BJ (cell line): ENCODE measurements around the gene SCFD2. TPM values are rescaled to one million over a fixed set of nuclear protein-coding genes. Genes with fewer than 3 reads are reported as not detected.

Experiments
- CTCF ChIA-PET: fragments of 350-600 bp; formaldehyde crosslinking; extraction: SDS; loops from one replicate; lab custom pipeline; 2021; ENCODE audit warnings: antibody characterized with exemption, inconsistent platforms; lab: Yijun Ruan, JAX
- POLR2A ChIA-PET: fragments of 300-600 bp; sonication (Branson Sonifier 250); formaldehyde crosslinking; extraction: SDS; loops from one replicate; lab custom pipeline; 2021; ENCODE audit warnings: antibody characterized with exemption; lab: Charles Lee
- DNase-seq: peaks from one replicate; pipeline ENCODE4 v3.0.0-alpha.2; 2011; ENCODE audit warnings: low read depth
- H3K27me3 ChIP-seq: 2 replicates; pipeline ENCODE4 v1.6.0; 2011; ENCODE audit warnings: low read length; ENCODE audit not compliant: control insufficient read depth, insufficient read depth
- H3K36me3 ChIP-seq: 2 replicates; pipeline ENCODE4 v1.5.1; 2011; ENCODE audit warnings: low read length; ENCODE audit not compliant: control insufficient read depth, insufficient read depth
- H3K4me3 ChIP-seq: 2 replicates; pipeline ENCODE4 v1.5.1; 2011; ENCODE audit warnings: low read depth, mild to moderate bottlenecking, control low read depth, low read length
- polyA plus RNA-seq: library from polyadenylated mRNA; depleted of rRNA; stranded (reverse); fragments of >200 nt; gene quantifications from 2 replicates; pipeline ENCODE4 v1.2.3, GENCODE V29; 2011
- TF ChIP-seq, protein P1 (sequence below): IDR thresholded peaks from 2 replicates; pipeline ENCODE4 v1.5.1; 2011; ENCODE audit warnings: low read depth, mild to moderate bottlenecking, control low read depth, inconsistent platforms, low read length, moderate library complexity; ENCODE audit not compliant: insufficient read depth

Gene SCFD2
- polyA plus RNA-seq, 1 experiment: 17.4 TPM

DNA sequence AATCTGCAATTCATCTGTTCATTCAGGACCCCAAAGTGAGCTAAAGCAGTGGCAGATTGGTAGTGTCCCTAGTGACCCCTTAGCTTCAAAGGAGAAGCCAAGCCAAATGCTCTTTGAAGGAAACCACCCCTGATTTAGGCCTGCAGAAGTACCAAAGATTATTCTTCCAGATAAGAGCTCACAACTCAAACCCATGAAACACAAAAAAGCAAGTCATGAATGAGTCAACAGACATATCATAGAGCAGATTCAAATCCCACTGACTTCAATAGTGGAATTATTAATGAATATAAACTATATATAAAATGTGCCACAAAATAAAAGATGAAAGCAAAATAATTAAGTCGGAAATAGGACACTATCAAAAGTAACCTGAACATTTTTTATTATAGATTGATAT lies 197.6 kb downstream of the SCFD2 start:
- ChIA-PET POLR2A (no interaction called here), CTCF (interaction anchor here (0.7 to 0.9 kb wide), 3 partner anchors 16 to 304 kb away, joined by 3 to 5 read pairs (median 5); no protein-coding TSS in a partner anchor)
- no peaks in the 10 kb centered on the region for H3K36me3 ChIP-seq
- no peaks in the 10 kb centered on the region for H3K27me3 ChIP-seq
- no peak for DNase-seq
- H3K4me3 ChIP-seq: no peak overlapping the region
- TF ChIP-seq, protein P1, sequence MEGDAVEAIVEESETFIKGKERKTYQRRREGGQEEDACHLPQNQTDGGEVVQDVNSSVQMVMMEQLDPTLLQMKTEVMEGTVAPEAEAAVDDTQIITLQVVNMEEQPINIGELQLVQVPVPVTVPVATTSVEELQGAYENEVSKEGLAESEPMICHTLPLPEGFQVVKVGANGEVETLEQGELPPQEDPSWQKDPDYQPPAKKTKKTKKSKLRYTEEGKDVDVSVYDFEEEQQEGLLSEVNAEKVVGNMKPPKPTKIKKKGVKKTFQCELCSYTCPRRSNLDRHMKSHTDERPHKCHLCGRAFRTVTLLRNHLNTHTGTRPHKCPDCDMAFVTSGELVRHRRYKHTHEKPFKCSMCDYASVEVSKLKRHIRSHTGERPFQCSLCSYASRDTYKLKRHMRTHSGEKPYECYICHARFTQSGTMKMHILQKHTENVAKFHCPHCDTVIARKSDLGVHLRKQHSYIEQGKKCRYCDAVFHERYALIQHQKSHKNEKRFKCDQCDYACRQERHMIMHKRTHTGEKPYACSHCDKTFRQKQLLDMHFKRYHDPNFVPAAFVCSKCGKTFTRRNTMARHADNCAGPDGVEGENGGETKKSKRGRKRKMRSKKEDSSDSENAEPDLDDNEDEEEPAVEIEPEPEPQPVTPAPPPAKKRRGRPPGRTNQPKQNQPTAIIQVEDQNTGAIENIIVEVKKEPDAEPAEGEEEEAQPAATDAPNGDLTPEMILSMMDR: no peak

DNA sequence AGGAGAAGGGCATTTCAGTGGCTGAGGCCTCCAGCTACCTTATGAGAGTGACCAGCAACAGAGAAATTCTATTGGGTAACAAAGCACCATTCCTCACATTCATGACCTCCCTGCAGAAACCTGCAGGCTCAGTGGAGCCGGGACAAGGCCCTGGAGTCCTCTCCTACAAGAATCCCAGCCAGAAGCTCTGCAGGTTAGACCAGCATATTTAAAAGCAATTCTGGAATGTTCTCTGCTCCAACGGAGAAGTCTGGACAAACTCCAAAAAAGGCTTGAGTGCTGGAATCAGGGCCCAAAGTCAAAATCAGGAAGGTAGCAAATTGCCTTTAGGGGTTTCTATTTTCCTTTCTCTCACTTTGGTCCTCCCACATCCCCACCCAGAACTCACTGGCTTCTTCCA lies 202.9 kb downstream of the SCFD2 start:
- CTCF ChIA-PET: interaction anchor here (0.6 kb wide), 1 partner anchor 147 kb away, joined by 3 read pairs; no protein-coding TSS in a partner anchor
- H3K36me3 ChIP-seq: no peaks in the 10 kb centered on the region
- TF ChIP-seq, protein P1: no peak
- no peak for DNase-seq
- H3K27me3 ChIP-seq: no peaks in the 10 kb centered on the region
- no peak overlapping the region for H3K4me3 ChIP-seq
- POLR2A ChIA-PET: no interaction called here

DNA sequence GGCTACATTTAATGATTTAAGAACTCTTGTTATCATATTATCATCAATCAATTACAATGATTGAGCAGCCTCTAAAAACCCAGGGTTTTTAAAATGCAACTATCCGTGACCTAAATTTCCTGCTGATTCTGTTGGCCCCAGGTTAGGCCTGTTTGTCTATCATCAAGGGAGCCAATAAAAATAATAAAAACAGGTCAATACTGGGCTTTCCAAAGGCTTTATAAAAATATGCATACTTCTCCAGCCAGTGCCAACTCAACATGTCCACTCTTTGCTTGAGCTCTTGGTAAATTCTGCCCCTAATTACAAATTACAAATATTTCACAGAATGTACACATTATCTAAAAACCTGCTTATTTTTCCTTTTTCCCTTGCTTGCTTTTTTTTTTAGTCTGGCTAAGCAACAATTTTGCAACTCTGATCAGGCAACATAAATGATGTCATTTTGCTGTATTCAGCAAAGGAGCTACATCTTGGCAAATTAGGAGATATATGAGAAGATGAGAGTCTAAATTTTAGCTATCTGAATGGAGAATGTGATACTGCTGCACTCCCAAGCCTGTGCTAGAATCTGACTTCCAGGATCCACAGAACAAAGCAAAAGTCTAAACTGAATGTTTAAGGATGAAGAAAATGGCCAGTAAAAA lies 204.0 kb downstream of the SCFD2 start:
- no peak for DNase-seq
- TF ChIP-seq, protein P1: no peak
- H3K27me3 ChIP-seq: no peaks in the 10 kb centered on the region
- ChIA-PET CTCF (interaction anchor here (0.7 kb wide), 1 partner anchor 179 kb away, joined by 4 read pairs; no protein-coding TSS in a partner anchor), POLR2A (no interaction called here)
- H3K36me3 ChIP-seq: no peaks in the 10 kb centered on the region
- no peak overlapping the region for H3K4me3 ChIP-seq

DNA sequence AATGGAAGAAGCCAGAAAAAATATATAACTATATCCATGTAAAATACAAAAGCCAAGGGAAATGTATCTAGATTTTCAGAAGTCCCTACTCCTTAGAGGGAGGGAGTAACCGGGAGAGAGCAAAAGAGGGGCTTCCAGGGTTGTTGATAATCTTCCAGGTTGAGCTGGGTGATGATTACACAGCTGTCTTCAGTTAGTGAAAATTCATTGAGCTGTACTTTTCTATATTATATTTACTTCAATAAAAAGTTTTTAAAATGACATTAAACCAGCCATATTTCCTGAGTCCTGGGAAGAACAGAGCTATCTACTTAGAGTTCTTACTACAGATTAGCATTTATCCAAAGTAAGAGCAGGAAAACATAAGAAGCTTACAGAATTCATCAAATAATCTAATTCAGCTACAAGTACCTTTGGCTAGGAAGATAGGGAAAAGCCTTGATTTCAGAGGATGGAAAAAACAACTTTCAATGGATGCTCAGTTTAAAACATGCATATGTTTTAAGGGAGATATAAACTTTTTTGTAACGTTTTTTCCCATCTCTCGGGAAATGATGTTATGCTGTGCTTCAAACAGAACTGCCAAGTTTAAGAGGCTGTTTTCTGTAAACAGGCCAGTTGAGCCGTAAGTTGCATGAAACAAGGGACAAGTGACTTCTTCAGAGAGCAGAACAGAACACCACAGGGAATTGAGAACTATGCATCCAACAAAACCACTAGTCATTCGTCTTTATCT lies 204.6 kb downstream of the SCFD2 start:
- DNase-seq: no peak
- no peaks in the 10 kb centered on the region for H3K36me3 ChIP-seq
- CTCF ChIA-PET: interaction anchor here (0.7 kb wide), 1 partner anchor 179 kb away, joined by 4 read pairs; no protein-coding TSS in a partner anchor
- POLR2A ChIA-PET: no interaction called here
- H3K4me3 ChIP-seq: no peak overlapping the region
- H3K27me3 ChIP-seq: no peaks in the 10 kb centered on the region
- TF ChIP-seq, protein P1: no peak

DNA sequence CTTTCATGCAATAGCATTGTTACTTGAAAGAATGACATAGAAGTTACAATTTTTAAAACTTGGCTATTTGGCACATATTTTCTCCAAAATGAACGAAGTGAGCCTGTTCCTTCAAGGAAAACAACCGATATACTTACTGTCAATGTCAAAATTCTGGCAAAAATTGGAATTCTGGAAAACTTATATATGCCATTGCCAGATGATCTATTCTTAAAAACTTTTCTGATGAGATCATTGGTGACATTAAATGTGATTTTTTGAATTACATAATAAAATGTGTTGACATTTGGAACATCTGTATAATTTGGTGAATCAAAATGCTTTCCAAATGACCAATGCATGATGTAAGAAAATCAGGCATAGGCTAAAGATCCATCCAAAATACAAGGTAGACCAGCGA lies 209.0 kb downstream of the SCFD2 start:
- no peaks in the 10 kb centered on the region for H3K27me3 ChIP-seq
- H3K4me3 ChIP-seq: no peak overlapping the region
- POLR2A ChIA-PET: no interaction called here
- CTCF ChIA-PET: interaction anchor here (0.6 to 1.2 kb wide), 2 partner anchors 35 to 1077 kb away, joined by 3 read pairs; no protein-coding TSS in a partner anchor
- no peak for DNase-seq
- TF ChIP-seq, protein P1: no peak
- H3K36me3 ChIP-seq: peaks cover 1% of the 10 kb centered on the region; the same call in 1 of the 2 replicates
